ENCODE results near the gene SEC31B. TPM values are rescaled to one million over a fixed set of nuclear protein-coding genes. Genes with fewer than 3 reads are reported as not detected.

SEC31B gene
- total and polyA plus RNA-seq, 2 of the 8 experiments (the other 6 are each of a cell fraction or from before 2014, with no cell fraction given) = 4.1 to 5.3 TPM

- Histone ChIP-seq H3K27me3 (replicated peaks in 1 of 4; ENCODE audit: control insufficient read depth in 3 of 4, extremely low read depth in 1 of 4, insufficient read depth in 3 of 4, low read length in 3 of 4) (peaks cover 0 to 13% (median 6%) of the 10 kb centered on the region in 4 experiments; a peak in 4 of 7 replicates), H3K9me3 (ENCODE audit: insufficient read depth in 2 of 2, low read depth in 1 of 2, low read length in 1 of 2) (peaks cover 0 to 3% of the 10 kb centered on the region in 2 experiments; a peak in 1 of 4 replicates), H2BK20ac (ENCODE audit: low read length) (no peak overlapping the region), H2AK5ac (ENCODE audit: low read depth, low read length) (no peak overlapping the region), H4K91ac (replicated peaks; ENCODE audit: insufficient read length, low read length) (no peak overlapping the region), H3K23ac (ENCODE audit: insufficient read length) (no peak overlapping the region), H3K4me1 (replicated peaks in 1 of 4; ENCODE audit: control insufficient read depth in 3 of 4, insufficient read depth in 4 of 4, low read length in 3 of 4) (peaks cover 0 to 4% (median 0%) of the 10 kb centered on the region in 4 experiments; a peak in 2 of 7 replicates), H2BK15ac (ENCODE audit: low read length) (no peak overlapping the region), H3K79me1 (ENCODE audit: low read depth, low read length) (no peaks in the 10 kb centered on the region), H3K4me2 (ENCODE audit: insufficient read depth in 1 of 2, low read depth in 2 of 2, low read length in 2 of 2) (no peak overlapping the region), H3K79me2 (ENCODE audit: control insufficient read depth in 1 of 2, insufficient read depth in 2 of 2, low read length in 2 of 2) (no peaks in the 10 kb centered on the region), H3K4me3 (ENCODE audit: extremely low read depth in 1 of 4, insufficient read depth in 2 of 4, low read depth in 3 of 4, low read length in 4 of 4) (no peak overlapping the region), H3K36me3 (ENCODE audit: control insufficient read depth in 2 of 4, insufficient read depth in 4 of 4, low read length in 3 of 4) (peaks cover 0 to 12% (median 1%) of the 10 kb centered on the region in 4 experiments; a peak in 2 of 8 replicates), H3K18ac (ENCODE audit: extremely low read depth, low read length) (no peak overlapping the region), H3K14ac (ENCODE audit: insufficient read length) (no peak overlapping the region), H2AFZ (ENCODE audit: low read length) (no peak overlapping the region), H3K27ac (ENCODE audit: low read depth, low read length) (no peak overlapping the region), H4K8ac (ENCODE audit: extremely low read depth, insufficient read depth, low read length) (no peak overlapping the region), H4K5ac (ENCODE audit: insufficient read length, low read depth, low read length) (no peak overlapping the region), H2BK12ac (ENCODE audit: low read depth, low read length) (no peak overlapping the region), H3K4ac (replicated peaks; ENCODE audit: insufficient read length, low read depth, low read length) (no peak overlapping the region), H2BK120ac (replicated peaks; ENCODE audit: low read depth, low read length) (no peak overlapping the region), H4K20me1 (replicated peaks in 1 of 2; ENCODE audit: control insufficient read depth in 1 of 2, insufficient read depth in 2 of 2, low read length in 2 of 2) (no peaks in the 10 kb centered on the region), H2BK5ac (ENCODE audit: low read depth, low read length) (no peak overlapping the region), H3K56ac (replicated peaks; ENCODE audit: insufficient read length, low read depth, low read length) (no peak overlapping the region), H3K23me2 (ENCODE audit: low read depth, low read length) (no peaks in the 10 kb centered on the region), H3K9ac (replicated peaks in 1 of 4; ENCODE audit: extremely low read depth in 1 of 4, low read depth in 3 of 4, low read length in 3 of 4) (no peak overlapping the region)
- whole genome bisulfite sequencing, 2 experiments (ENCODE audit: extremely low coverage in 1 of 2, insufficient coverage in 1 of 2, insufficient read length in 1 of 2, insufficient replicate concordance in 2 of 2, low coverage in 1 of 2, low lambda C conversion rate in 2 of 2, missing lambda C conversion rate in 1 of 2) = 85% methylated on average over 2 of the region's 2 CpGs; no CpG with 5 or more reads in 1 of the 2 experiments
- POLR2A ChIA-PET (ENCODE audit: partially characterized antibody) = interaction anchor here (0.7 to 5.2 kb wide), 11 partner anchors 9 to 426 kb away, joined by 3 to 41 read pairs (median 5); partner anchors contain the start of genes HIF1AN, MRPL43 and TWNK
- TF ChIP-seq TAF7 (optimal IDR thresholded peaks at IDR 0.05; ENCODE audit: borderline replicate concordance, low read depth, low read length) = no peak
- no peak for TF ChIP-seq JUN (IDR thresholded peaks at IDR 0.05; ENCODE audit: low read depth, low read length)
- TF ChIP-seq POU5F1 (IDR thresholded peaks at IDR 0.05; ENCODE audit: low read depth, low read length) = no peak
- no peak for TF ChIP-seq ATF3 (IDR thresholded peaks at IDR 0.05; ENCODE audit: insufficient read depth, low read depth, low read length)
- TF ChIP-seq CBX8 (IDR thresholded peaks at IDR 0.05; ENCODE audit: borderline replicate concordance, low read depth, low read length) = no peak
- no peak for TF ChIP-seq SP4 (IDR thresholded peaks at IDR 0.05; ENCODE audit: low read length)
- TF ChIP-seq HDAC6 (IDR thresholded peaks at IDR 0.05; ENCODE audit: low read depth, low read length) = no peak
- CTCF ChIA-PET (ENCODE audit: partially characterized antibody) = interaction anchor here (0.6 to 6.1 kb wide), 24 partner anchors 9 to 329 kb away, joined by 3 to 81 read pairs (median 4); no protein-coding TSS in a partner anchor
- FAIRE-seq (no peak), DNase-seq (ENCODE audit: low read depth in 1 of 2, low spot score in 2 of 2) (no peak)
Observed at GRCh38 chr10:100561005-100561404, 41.3 kb upstream of the SEC31B start.

Measured in H1 (cell line).